Measurements from ENCODE around the gene KDELR1.

KDELR1 gene

GRCh38 chr19:48370955-48371354 lies 20.4 kb downstream of the KDELR1 start:
- no peak for DNase-seq

- no peak for DNase-seq
Observed at GRCh38 chr19:48368936-48369335, 22.4 kb downstream of the KDELR1 start.

- no peak for DNase-seq
Observed at GRCh38 chr19:48367855-48368254, 23.5 kb downstream of the KDELR1 start.

GRCh38 chr19:48365602-48366001 lies 25.7 kb downstream of the KDELR1 start:
- DNase-seq, result no peak

- no peak for DNase-seq
Observed at GRCh38 chr19:48364598-48365348, 26.6 kb downstream of the KDELR1 start.

GRCh38 chr19:48363810-48364597 lies 27.3 kb downstream of the KDELR1 start, which contains the start of the genes SYNGR4 and TMEM143:
Gene SYNGR4 (plus strand): TSS chr19:48364367. CDS start chr19:48365843, 1,476 bp downstream.
Gene TMEM143 (minus strand): TSS chr19:48363940. CDS start chr19:48363920, 20 bp downstream.
- peak; percentile 98 to 100 (median 99) for DNase-seq

- DNase-seq, result no peak
Observed at GRCh38 chr19:48363500-48363809, 27.9 kb downstream of the KDELR1 start.

GRCh38 chr19:48362716-48363499 lies 28.4 kb downstream of the KDELR1 start:
- peak; percentile 75 to 92 (median 86) for DNase-seq

GRCh38 chr19:48361912-48362311 lies 29.4 kb downstream of the KDELR1 start:
- DNase-seq, result no peak

GRCh38 chr19:48359123-48359522 lies 32.2 kb downstream of the KDELR1 start:
- no peak for DNase-seq

GRCh38 chr19:48355365-48355954 lies 35.9 kb downstream of the KDELR1 start:
- DNase-seq, result no peak

- DNase-seq, result no peak
Observed at GRCh38 chr19:48354332-48354992, 36.9 kb downstream of the KDELR1 start.

GRCh38 chr19:48353677-48354076 lies 37.7 kb downstream of the KDELR1 start:
- DNase-seq, result no peak

- peak; percentile 41 to 74 (median 63) for DNase-seq
Observed at GRCh38 chr19:48351341-48351752, 40.0 kb downstream of the KDELR1 start.

- DNase-seq, result no peak
Observed at GRCh38 chr19:48350856-48351255, 40.5 kb downstream of the KDELR1 start.

- no peak for DNase-seq
Observed at GRCh38 chr19:48348737-48349136, 42.6 kb downstream of the KDELR1 start.

- DNase-seq, result no peak
Observed at GRCh38 chr19:48348045-48348444, 43.3 kb downstream of the KDELR1 start.

GRCh38 chr19:48346191-48346590 lies 45.2 kb downstream of the KDELR1 start:
- DNase-seq, result no peak

GRCh38 chr19:48344892-48345291 lies 46.5 kb downstream of the KDELR1 start:
- no peak for DNase-seq

GRCh38 chr19:48342841-48343540 lies 48.4 kb downstream of the KDELR1 start:
- no peak for DNase-seq

- DNase-seq, result no peak
Observed at GRCh38 chr19:48342414-48342738, 49.0 kb downstream of the KDELR1 start.
